OCI-LY3 (cell line): ENCODE results near the gene CHST15.

Experiments
- H2AFZ ChIP-seq: fragments of 200-600, 300-600 bp; shearing (Covaris generic); 2 replicates; pipeline ENCODE4 v1.6.0; 2014; ENCODE audit warnings: antibody characterized with exemption, low read depth, low read length
- H3K27ac ChIP-seq: fragments of 200-600, 300-600 bp; sonication (generic); 2 replicates; pipeline ENCODE4 v1.5.1; 2014; ENCODE audit warnings: mild to moderate bottlenecking, low read length, moderate library complexity, mixed read lengths
- H3K27me3 ChIP-seq: fragments of 200-600, 300-600 bp; sonication (generic); 2 replicates; pipeline ENCODE4 v1.6.1; 2014; ENCODE audit warnings: low read depth, low read length, mixed read lengths
- H3K36me3 ChIP-seq: fragments of 200-600, 300-600 bp; sonication (generic); replicated peaks from 2 replicates; pipeline ENCODE3; 2014; ENCODE audit warnings: low read depth, low read length, mixed read lengths
- H3K4me1 ChIP-seq: fragments of 300-600, 200-600 bp; sonication (generic); 2 replicates; pipeline ENCODE4 v1.6.1; 2014; ENCODE audit warnings: low read length, mixed read lengths
- H3K4me2 ChIP-seq: fragments of 200-600, 300-600 bp; sonication (generic); 2 replicates; pipeline ENCODE4 v1.6.1; 2014; ENCODE audit warnings: low read length, mixed read lengths
- H3K4me3 ChIP-seq: fragments of 300-600, 200-600 bp; sonication (generic); 2 replicates; pipeline ENCODE4 v1.5.1; 2014; ENCODE audit warnings: antibody characterized with exemption, mild to moderate bottlenecking, low read length, moderate library complexity
- H3K79me2 ChIP-seq: fragments of 300-600, 200-600 bp; shearing (Covaris generic); 2 replicates; pipeline ENCODE4 v1.6.1; 2014; ENCODE audit warnings: mild to moderate bottlenecking, low read length, mixed read lengths
- H3K9ac ChIP-seq: fragments of 300-600, 200-600 bp; shearing (Covaris generic); 2 replicates; pipeline ENCODE4 v1.6.0; 2014; ENCODE audit warnings: mild to moderate bottlenecking, low read length, moderate library complexity
- H3K9me3 ChIP-seq: fragments of 200-600, 300-600 bp; shearing (Covaris generic); 2 replicates; pipeline ENCODE4 v1.6.1; 2014; ENCODE audit warnings: low read length, mixed read lengths; ENCODE audit not compliant: insufficient read depth
- H4K20me1 ChIP-seq: fragments of 200-600, 300-600 bp; sonication (generic); 2 replicates; pipeline ENCODE4 v1.6.1; 2016; ENCODE audit warnings: low read length, mixed read lengths; ENCODE audit not compliant: insufficient read depth
- CTCF ChIP-seq: fragments of 200-600, 300-600 bp; sonication (generic); IDR thresholded peaks from 2 replicates; pipeline ENCODE4 v1.5.1; 2014; ENCODE audit warnings: antibody characterized with exemption, low read length, low read depth
- EZH2phosphoT487 ChIP-seq: fragments of 200-600 bp; shearing (Covaris generic); IDR thresholded peaks from 2 replicates; pipeline ENCODE4 v1.6.1; 2018; ENCODE audit warnings: antibody characterized with exemption, mixed run types, low read depth

The CHST15 gene

GRCh38 chr10:124116771-124117510 lies 23.5 kb upstream of the CHST15 start:
- no peaks in the 10 kb centered on the region for H4K20me1 ChIP-seq
- H3K79me2 ChIP-seq = no peaks in the 10 kb centered on the region
- no peak for TF ChIP-seq CTCF
- no peak for TF ChIP-seq EZH2phosphoT487
- H3K4me2 ChIP-seq = peak overlapping the region; percentile 61
- peak overlapping the region; percentile 52 for H3K27ac ChIP-seq
- H3K9me3 ChIP-seq = no peaks in the 10 kb centered on the region
- no peak overlapping the region for H2AFZ ChIP-seq
- peaks cover 33% of the 10 kb centered on the region for H3K4me1 ChIP-seq
- no peak overlapping the region; the same call in 1 of the 2 replicates for H3K9ac ChIP-seq
- no peak overlapping the region for H3K4me3 ChIP-seq
- H3K36me3 ChIP-seq = no peaks in the 10 kb centered on the region
- peaks cover 26% of the 10 kb centered on the region for H3K27me3 ChIP-seq

GRCh38 chr10:124114696-124115095 lies 21.3 kb upstream of the CHST15 start:
- Histone ChIP-seq H3K4me3 (no peak overlapping the region), H3K79me2 (no peaks in the 10 kb centered on the region), H3K27ac (no peak overlapping the region), H2AFZ (no peak overlapping the region), H3K9ac (no peak overlapping the region), H3K36me3 (no peaks in the 10 kb centered on the region), H3K4me1 (peaks cover 25% of the 10 kb centered on the region), H3K4me2 (no peak overlapping the region), H3K9me3 (no peaks in the 10 kb centered on the region), H3K27me3 (peaks cover 44% of the 10 kb centered on the region), H4K20me1 (no peaks in the 10 kb centered on the region)
- TF ChIP-seq CTCF (no peak), EZH2phosphoT487 (no peak)

GRCh38 chr10:124112891-124113580 lies 19.6 kb upstream of the CHST15 start:
- Histone ChIP-seq H3K79me2 (no peaks in the 10 kb centered on the region), H3K4me2 (no peak overlapping the region), H3K27ac (no peak overlapping the region), H3K9ac (no peak overlapping the region), H3K4me3 (no peak overlapping the region), H3K9me3 (no peaks in the 10 kb centered on the region), H3K4me1 (peaks cover 21% of the 10 kb centered on the region), H2AFZ (no peak overlapping the region), H3K27me3 (peaks cover 60% of the 10 kb centered on the region), H4K20me1 (no peaks in the 10 kb centered on the region), H3K36me3 (no peaks in the 10 kb centered on the region)
- TF ChIP-seq EZH2phosphoT487 (no peak), CTCF (no peak)

GRCh38 chr10:124110882-124111281 lies 17.5 kb upstream of the CHST15 start:
- Histone ChIP-seq H2AFZ (no peak overlapping the region), H3K79me2 (no peaks in the 10 kb centered on the region), H3K9ac (no peak overlapping the region), H3K4me1 (peaks cover 18% of the 10 kb centered on the region), H3K4me3 (no peak overlapping the region), H3K9me3 (no peaks in the 10 kb centered on the region), H3K4me2 (no peak overlapping the region), H3K27ac (no peak overlapping the region), H4K20me1 (no peaks in the 10 kb centered on the region), H3K36me3 (no peaks in the 10 kb centered on the region), H3K27me3 (peaks cover 78% of the 10 kb centered on the region)
- TF ChIP-seq EZH2phosphoT487 = no peak
- no peak for TF ChIP-seq CTCF
